ENCODE measurements around the gene PRKCH. TPM values are rescaled to one million over a fixed set of nuclear protein-coding genes. Genes with fewer than 3 reads are reported as not detected.

Gene PRKCH
- total RNA-seq, 1 experiment from 2014 or later: 2.7 TPM

- in situ Hi-C loops (cut with HindIII; ENCODE audit: low pct_unique_long_range_greater_than_20kb, low sequenced_read_pairs) (no loop called here), intact Hi-C loops (cut with micrococcal nuclease; ENCODE audit: unreplicated experiment) (loop anchor here (10.0 kb wide), 1 partner anchor 245 kb away; no protein-coding TSS in a partner anchor)
- Histone ChIP-seq H3K4me1 (ENCODE audit: control insufficient read depth, insufficient read depth, low read length) (no peaks in the 10 kb centered on the region), H3K27me3 (ENCODE audit: control insufficient read depth, insufficient read depth, low read length) (no peaks in the 10 kb centered on the region), H3K27ac (ENCODE audit: low read length) (no peak overlapping the region), H3K4me3 (ENCODE audit: low read depth in 2 of 2, low read length in 2 of 2) (no peak overlapping the region), H3K36me3 (ENCODE audit: control insufficient read depth, insufficient read depth, low read length) (no peaks in the 10 kb centered on the region), H3K9me3 (ENCODE audit: control insufficient read depth, insufficient read depth, low read depth, low read length) (no peaks in the 10 kb centered on the region)
- POLR2A ChIA-PET: no interaction called here
- BruUV-seq (replicated peaks): no TSS peak
- CTCF ChIA-PET: no interaction called here
- ATAC-seq (no peak), DNase-seq (ENCODE audit: low read depth, low spot score) (no peak)
- TF ChIP-seq POLR2AphosphoS5 (IDR thresholded peaks at IDR 0.05; ENCODE audit: low read depth, low read length) (no peak), CTCF (IDR thresholded peaks at IDR 0.05) (no peak), TCF7L2 (IDR thresholded peaks at IDR 0.05; ENCODE audit: low read depth, low read length) (no peak), SIN3A (IDR thresholded peaks at IDR 0.05; ENCODE audit: borderline replicate concordance, insufficient read depth, low read depth, low read length) (no peak), REST (IDR thresholded peaks at IDR 0.05; ENCODE audit: insufficient read depth in 1 of 2, low read depth in 2 of 2, low read length in 1 of 2) (no peak)
Measured at GRCh38 chr14:61469781-61470180, 148.4 kb downstream of the PRKCH start.

GRCh38 chr14:61470261-61470960 lies 149.0 kb downstream of the PRKCH start:
- Histone ChIP-seq H3K4me3 (ENCODE audit: low read depth in 2 of 2, low read length in 2 of 2) (no peak overlapping the region), H3K9me3 (ENCODE audit: control insufficient read depth, insufficient read depth, low read depth, low read length) (no peaks in the 10 kb centered on the region), H3K36me3 (ENCODE audit: control insufficient read depth, insufficient read depth, low read length) (no peaks in the 10 kb centered on the region), H3K27ac (ENCODE audit: low read length) (no peak overlapping the region), H3K4me1 (ENCODE audit: control insufficient read depth, insufficient read depth, low read length) (no peaks in the 10 kb centered on the region), H3K27me3 (ENCODE audit: control insufficient read depth, insufficient read depth, low read length) (no peaks in the 10 kb centered on the region)
- TF ChIP-seq REST (IDR thresholded peaks at IDR 0.05; ENCODE audit: insufficient read depth in 1 of 2, low read depth in 2 of 2, low read length in 1 of 2): no peak
- no peak for TF ChIP-seq TCF7L2 (IDR thresholded peaks at IDR 0.05; ENCODE audit: low read depth, low read length)
- TF ChIP-seq POLR2AphosphoS5 (IDR thresholded peaks at IDR 0.05; ENCODE audit: low read depth, low read length): no peak
- TF ChIP-seq SIN3A (IDR thresholded peaks at IDR 0.05; ENCODE audit: borderline replicate concordance, insufficient read depth, low read depth, low read length): no peak
- TF ChIP-seq CTCF (IDR thresholded peaks at IDR 0.05): no peak; the same call in 1 of the 2 replicates
- DNase-seq (ENCODE audit: low read depth, low spot score) (no peak), ATAC-seq (no peak)
- no TSS peak for BruUV-seq (replicated peaks)
- POLR2A ChIA-PET: no interaction called here
- in situ Hi-C loops (cut with HindIII; ENCODE audit: low pct_unique_long_range_greater_than_20kb, low sequenced_read_pairs) (no loop called here), intact Hi-C loops (cut with micrococcal nuclease; ENCODE audit: unreplicated experiment) (loop anchor here (10.0 kb wide), 1 partner anchor 244 kb away; no protein-coding TSS in a partner anchor)
- CTCF ChIA-PET: no interaction called here

Data from Panc1 (cell line).